Karpas-422 (cell line): ENCODE results near the gene ELMOD1. TPM values are rescaled to one million over a fixed set of nuclear protein-coding genes. Genes with fewer than 3 reads are reported as not detected.
A peak's percentile ranks its signal among the peaks of the same experiment; 100 is the strongest.

Source experiments
- DNase-seq: peaks from one replicate; pipeline ENCODE4 v3.0.0-alpha.2; 2015
- H2AFZ ChIP-seq: fragments of 200-600 bp; sonication (generic); 2 replicates; pipeline ENCODE4 v1.6.1; 2014; ENCODE audit warnings: antibody characterized with exemption, low read length, mixed read lengths
- H3K27ac ChIP-seq: fragments of 200-600 bp; sonication (generic); 2 replicates; pipeline ENCODE4 v1.5.1; 2014; ENCODE audit warnings: mild to moderate bottlenecking, low read length, moderate library complexity
- H3K27me3 ChIP-seq: fragments of 200-600 bp; sonication (generic); 2 replicates; pipeline ENCODE4 v1.6.1; 2014; ENCODE audit warnings: low read length, mixed read lengths
- H3K36me3 ChIP-seq: fragments of 200-600 bp; sonication (generic); 2 replicates; pipeline ENCODE4 v1.6.1; 2014; ENCODE audit warnings: low read length, mixed read lengths; ENCODE audit not compliant: insufficient read depth
- H3K4me1 ChIP-seq: fragments of 200-600 bp; sonication (generic); 2 replicates; pipeline ENCODE4 v1.6.1; 2014; ENCODE audit warnings: mild to moderate bottlenecking, low read length, mixed read lengths
- H3K4me2 ChIP-seq: fragments of 200-600 bp; sonication (generic); 2 replicates; pipeline ENCODE4 v1.6.1; 2014; ENCODE audit warnings: low read length, low read depth, mild to moderate bottlenecking; ENCODE audit not compliant: poor library complexity, severe bottlenecking
- H3K4me3 ChIP-seq: fragments of 200-600 bp; sonication (generic); 2 replicates; pipeline ENCODE4 v1.5.1; 2014; ENCODE audit warnings: mild to moderate bottlenecking, antibody characterized with exemption, low read length, mixed read lengths
- H3K79me2 ChIP-seq: fragments of 200-600 bp; sonication (generic); 2 replicates; pipeline ENCODE4 v1.6.1; 2014; ENCODE audit warnings: mild to moderate bottlenecking, low read length, mixed read lengths
- H3K9ac ChIP-seq: fragments of 200-600 bp; sonication (generic); 2 replicates; pipeline ENCODE4 v1.6.0; 2014; ENCODE audit warnings: low read length
- H3K9me2 ChIP-seq: fragments of 200-600 bp; sonication (generic), shearing (Covaris generic); replicated peaks from 2 replicates; pipeline ENCODE4 v1.6.0; 2014; ENCODE audit warnings: mild to moderate bottlenecking, low read length, moderate library complexity; ENCODE audit not compliant: insufficient read depth
- H3K9me3 ChIP-seq: fragments of 300-700, 200-600 bp; sonication (generic); 2 replicates; pipeline ENCODE4 v1.6.1; 2014; ENCODE audit warnings: low read length, mixed read lengths
- H4K20me1 ChIP-seq: fragments of 200-600 bp; sonication (generic); 2 replicates; pipeline ENCODE4 v1.6.1; 2014; ENCODE audit warnings: mild to moderate bottlenecking, antibody characterized with exemption, low read length, low read depth; ENCODE audit not compliant: insufficient read depth
- total RNA-seq: library from RNA; depleted of rRNA; stranded (reverse); fragments of >200 nt; shearing (Covaris generic); gene quantifications from 2 replicates; pipeline ENCODE4 v1.2.3, GENCODE V29; 2014; ENCODE audit warnings: low replicate concordance

Gene ELMOD1
- total RNA-seq, 1 experiment from 2014 or later, result 2.0 TPM

- Histone ChIP-seq H3K9me3 (no peaks in the 10 kb centered on the region), H4K20me1 (no peaks in the 10 kb centered on the region), H2AFZ (no peak overlapping the region), H3K4me3 (no peak overlapping the region), H3K79me2 (no peaks in the 10 kb centered on the region), H3K36me3 (no peaks in the 10 kb centered on the region), H3K9ac (no peak overlapping the region), H3K27me3 (no peaks in the 10 kb centered on the region), H3K4me1 (no peaks in the 10 kb centered on the region), H3K27ac (no peak overlapping the region), H3K9me2 (no peaks in the 10 kb centered on the region), H3K4me2 (no peak overlapping the region)
- DNase-seq, result no peak
Measured at GRCh38 chr11:107705027-107705426, 114.1 kb downstream of the ELMOD1 start.

- no peaks in the 10 kb centered on the region for H3K36me3 ChIP-seq
- no peaks in the 10 kb centered on the region for H3K9me3 ChIP-seq
- H4K20me1 ChIP-seq, result no peaks in the 10 kb centered on the region
- DNase-seq, result no peak
- no peak overlapping the region for H3K4me2 ChIP-seq
- H3K9me2 ChIP-seq, result no peaks in the 10 kb centered on the region
- no peak overlapping the region for H3K9ac ChIP-seq
- no peak overlapping the region for H2AFZ ChIP-seq
- no peak overlapping the region for H3K27ac ChIP-seq
- no peaks in the 10 kb centered on the region for H3K27me3 ChIP-seq
- H3K79me2 ChIP-seq, result no peaks in the 10 kb centered on the region
- H3K4me1 ChIP-seq, result no peaks in the 10 kb centered on the region
- H3K4me3 ChIP-seq, result no peak overlapping the region
Measured at GRCh38 chr11:107706531-107706930, 115.6 kb downstream of the ELMOD1 start.

DNA sequence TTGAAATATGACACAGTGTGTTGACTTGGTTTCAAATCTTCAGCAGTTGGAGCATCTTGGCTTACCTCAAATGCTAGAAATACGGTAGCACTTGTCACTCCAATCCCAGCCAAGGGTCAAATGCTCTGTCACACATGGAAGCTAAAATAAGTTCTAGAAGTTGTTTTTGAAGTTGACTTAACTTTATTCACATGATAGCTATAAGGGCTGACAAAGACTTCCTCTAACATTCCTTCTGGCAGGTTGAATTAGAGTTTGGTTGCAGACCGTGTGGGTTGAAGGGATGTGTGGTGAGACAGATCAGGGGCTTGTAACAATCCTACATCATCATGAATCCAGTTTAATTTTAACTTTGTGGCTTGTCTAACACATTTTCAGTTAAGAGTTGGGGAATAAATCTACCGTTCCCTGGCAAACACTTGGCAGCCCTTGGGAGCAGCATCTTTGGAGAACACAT is 116.3 kb downstream of the ELMOD1 start:
- no peak overlapping the region for H3K9ac ChIP-seq
- no peaks in the 10 kb centered on the region for H4K20me1 ChIP-seq
- no peaks in the 10 kb centered on the region for H3K9me3 ChIP-seq
- DNase-seq, result no peak
- no peak overlapping the region for H3K4me2 ChIP-seq
- no peaks in the 10 kb centered on the region for H3K9me2 ChIP-seq
- H3K27ac ChIP-seq, result no peak overlapping the region
- H3K27me3 ChIP-seq, result no peaks in the 10 kb centered on the region
- no peak overlapping the region for H2AFZ ChIP-seq
- H3K4me3 ChIP-seq, result no peak overlapping the region
- H3K36me3 ChIP-seq, result no peaks in the 10 kb centered on the region
- no peaks in the 10 kb centered on the region for H3K79me2 ChIP-seq
- no peaks in the 10 kb centered on the region for H3K4me1 ChIP-seq

- Histone ChIP-seq H3K9me2 (no peaks in the 10 kb centered on the region), H3K4me2 (no peak overlapping the region), H3K4me1 (no peaks in the 10 kb centered on the region), H3K27ac (no peak overlapping the region), H3K27me3 (0 out of 2 replicates have a peak, but pooled peaks cover 2% of the 10 kb centered on the region), H3K79me2 (no peaks in the 10 kb centered on the region), H4K20me1 (no peaks in the 10 kb centered on the region), H3K4me3 (no peak overlapping the region), H3K9ac (no peak overlapping the region), H3K9me3 (no peaks in the 10 kb centered on the region), H2AFZ (no peak overlapping the region), H3K36me3 (no peaks in the 10 kb centered on the region)
- no peak for DNase-seq
Measured at GRCh38 chr11:107707807-107708206, 116.9 kb downstream of the ELMOD1 start.

DNA sequence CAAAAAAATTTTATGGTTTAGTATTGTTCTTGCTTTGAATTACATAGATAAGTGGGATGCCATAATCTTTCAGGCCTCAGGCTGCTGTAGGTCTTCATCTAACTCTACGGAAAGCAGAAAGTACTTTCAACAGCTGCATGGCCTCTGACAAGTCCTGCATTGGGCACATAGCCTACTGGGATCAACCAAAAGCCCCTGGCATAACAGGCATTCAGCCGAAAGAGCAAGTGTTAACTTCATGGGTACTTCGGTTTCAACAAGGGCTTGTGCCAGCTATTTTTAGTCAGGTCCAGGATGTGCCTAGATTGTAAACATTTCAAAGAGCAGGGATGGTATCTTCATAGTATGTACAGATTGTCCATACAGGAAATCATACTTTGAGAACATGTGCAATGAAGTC is 117.8 kb downstream of the ELMOD1 start:
- H3K79me2 ChIP-seq, result no peaks in the 10 kb centered on the region
- no peak overlapping the region for H3K9ac ChIP-seq
- H3K27ac ChIP-seq, result no peak overlapping the region
- no peaks in the 10 kb centered on the region for H3K9me2 ChIP-seq
- H2AFZ ChIP-seq, result no peak overlapping the region
- no peak overlapping the region for H3K4me3 ChIP-seq
- H4K20me1 ChIP-seq, result no peaks in the 10 kb centered on the region
- 0 out of 2 replicates have a peak, but pooled peaks cover 2% of the 10 kb centered on the region for H3K27me3 ChIP-seq
- no peak overlapping the region for H3K4me2 ChIP-seq
- H3K4me1 ChIP-seq, result no peaks in the 10 kb centered on the region
- H3K36me3 ChIP-seq, result no peaks in the 10 kb centered on the region
- no peak for DNase-seq
- no peaks in the 10 kb centered on the region for H3K9me3 ChIP-seq

- Histone ChIP-seq H3K9me3 (no peaks in the 10 kb centered on the region), H2AFZ (no peak overlapping the region), H3K9ac (no peak overlapping the region), H3K27ac (no peak overlapping the region), H3K79me2 (no peaks in the 10 kb centered on the region), H3K36me3 (no peaks in the 10 kb centered on the region), H3K9me2 (no peaks in the 10 kb centered on the region), H4K20me1 (no peaks in the 10 kb centered on the region), H3K27me3 (0 out of 2 replicates have a peak, but pooled peaks cover 2% of the 10 kb centered on the region), H3K4me3 (no peak overlapping the region), H3K4me2 (no peak overlapping the region), H3K4me1 (no peaks in the 10 kb centered on the region)
- DNase-seq, result no peak
Measured at GRCh38 chr11:107710301-107710700, 119.4 kb downstream of the ELMOD1 start.

- H3K79me2 ChIP-seq, result no peaks in the 10 kb centered on the region
- H3K4me3 ChIP-seq, result no peak within 1 kb of the TSS
- no peaks in the 10 kb centered on the region for H3K9me2 ChIP-seq
- no peak within 1 kb of the TSS for H3K4me2 ChIP-seq
- no peak within 1 kb of the TSS for H3K9ac ChIP-seq
- DNase-seq, result no peak
- H3K4me1 ChIP-seq, result no peaks in the 10 kb centered on the region
- H3K27me3 ChIP-seq, result 0 out of 2 replicates have a peak, but pooled peaks cover 2% of the 10 kb centered on the region
- H4K20me1 ChIP-seq, result no peaks in the 10 kb centered on the region
- no peaks in the 10 kb centered on the region for H3K36me3 ChIP-seq
- H2AFZ ChIP-seq, result peak within 1 kb of the TSS; percentile 37; the same call in 1 of the 2 replicates
- no peak within 1 kb of the TSS for H3K27ac ChIP-seq
- no peaks in the 10 kb centered on the region for H3K9me3 ChIP-seq
Measured at GRCh38 chr11:107711861-107712755, 121.2 kb downstream of the ELMOD1 start, which contains the start of gene SLN. Gene SLN, minus strand, starts transcription at chr11:107712056.

GRCh38 chr11:107713009-107713408 is 122.1 kb downstream of the ELMOD1 start:
- no peaks in the 10 kb centered on the region for H3K9me2 ChIP-seq
- no peaks in the 10 kb centered on the region for H3K79me2 ChIP-seq
- H3K36me3 ChIP-seq, result no peaks in the 10 kb centered on the region
- no peak overlapping the region for H3K9ac ChIP-seq
- no peak overlapping the region for H3K4me2 ChIP-seq
- no peak overlapping the region for H2AFZ ChIP-seq
- no peak for DNase-seq
- H3K4me1 ChIP-seq, result no peaks in the 10 kb centered on the region
- 0 out of 2 replicates have a peak, but pooled peaks cover 2% of the 10 kb centered on the region for H3K27me3 ChIP-seq
- H3K9me3 ChIP-seq, result no peaks in the 10 kb centered on the region
- H4K20me1 ChIP-seq, result no peaks in the 10 kb centered on the region
- H3K4me3 ChIP-seq, result no peak overlapping the region
- no peak overlapping the region for H3K27ac ChIP-seq
